Measurements from ENCODE around the gene SLC6A1.

- no peak for TF ChIP-seq BCL11A (IDR thresholded peaks at IDR 0.05; ENCODE audit: low read depth in 2 of 2, low read length in 2 of 2)
- no peak for TF ChIP-seq EZH2 (IDR thresholded peaks at IDR 0.05; ENCODE audit: low read depth, low read length, severe bottlenecking)
- no peak for TF ChIP-seq KDM5A (IDR thresholded peaks at IDR 0.05; ENCODE audit: low read length)
- TF ChIP-seq MAX (IDR thresholded peaks at IDR 0.05) = no peak
- TF ChIP-seq CTCF (IDR thresholded peaks at IDR 0.05; ENCODE audit: control extremely low read depth in 1 of 3, insufficient read depth in 1 of 3, low read depth in 1 of 3, low read length in 3 of 3) = no peak
- no peak for TF ChIP-seq RFX5 (IDR thresholded peaks at IDR 0.05; ENCODE audit: borderline replicate concordance, low read depth, low read length)
Measured at GRCh38 chr3:11002371-11002807, 9.8 kb downstream of the SLC6A1 start.

Measured in H1 (cell line).